Panc1 (cell line): Measurements from ENCODE around the gene PCBD1. TPM values are rescaled to one million over a fixed set of nuclear protein-coding genes. Genes with fewer than 3 reads are reported as not detected.

ENCODE experiments used
- ATAC-seq: fragments of 200-7000 bp; cut with Tn5 transposase; 2 replicates; pipeline ENCODE4 v1.9.1; 2020; ENCODE audit warnings: mild to moderate bottlenecking, moderate library complexity
- BruUV-seq: library from RNA; stranded (reverse); fragments of 400-500 nt; replicated peaks from 2 replicates; lab custom pipeline; 2021; lab: Mats Ljungman, UMichigan
- CTCF ChIA-PET: fragments of 300-600 bp; sonication (Branson Sonifier 250); formaldehyde crosslinking; loops from one replicate; lab custom pipeline; 2022; ENCODE audit warnings: antibody characterized with exemption; lab: Charles Lee
- POLR2A ChIA-PET: fragments of 300-600 bp; sonication (Branson Sonifier 250); formaldehyde crosslinking; loops from one replicate; lab custom pipeline; 2022; ENCODE audit warnings: antibody characterized with exemption; lab: Charles Lee
- DNase-seq: peaks from one replicate; pipeline ENCODE4 v3.0.0-alpha.2; 2010; ENCODE audit warnings: low read depth, low spot score
- H3K27ac ChIP-seq: 2 replicates; pipeline ENCODE4 v1.5.1; 2011; ENCODE audit warnings: mild to moderate bottlenecking, low read length, inconsistent platforms
- H3K27me3 ChIP-seq: fragments of 200-500 bp; sonication (Bioruptor generic); 2 replicates; pipeline ENCODE4 v1.6.0; 2014; ENCODE audit warnings: low read length, inconsistent platforms; ENCODE audit not compliant: control insufficient read depth, insufficient read depth
- H3K36me3 ChIP-seq: fragments of 200-500 bp; sonication (Bioruptor generic); 2 replicates; pipeline ENCODE4 v1.5.1; 2014; ENCODE audit warnings: inconsistent platforms, mild to moderate bottlenecking, low read length, moderate library complexity; ENCODE audit not compliant: control insufficient read depth, insufficient read depth
- H3K4me1 ChIP-seq: 2 replicates; pipeline ENCODE4 v1.5.1; 2011; ENCODE audit warnings: inconsistent platforms, mild to moderate bottlenecking, low read length, moderate library complexity; ENCODE audit not compliant: control insufficient read depth, insufficient read depth
- H3K4me3 ChIP-seq, 2 experiments: 2 replicates each; pipeline ENCODE4 v1.5.1; 2011 to 2012; ENCODE audit warnings: low read depth in 2 of 2, low read length in 2 of 2, mild to moderate bottlenecking in 2 of 2, inconsistent platforms in 1 of 2, moderate library complexity in 1 of 2
- H3K9me3 ChIP-seq: fragments of 200-500 bp; sonication (Bioruptor generic); 2 replicates; pipeline ENCODE4 v1.5.1; 2014; ENCODE audit warnings: low read depth, mild to moderate bottlenecking, inconsistent platforms, low read length, moderate library complexity; ENCODE audit not compliant: control insufficient read depth, insufficient read depth
- POLR2AphosphoS5 ChIP-seq: IDR thresholded peaks from 2 replicates; pipeline ENCODE4 v1.6.1; 2012; ENCODE audit warnings: mild to moderate bottlenecking, low read depth, low read length, moderate library complexity
- REST ChIP-seq, 2 experiments: IDR thresholded peaks; 2 replicates each; pipeline ENCODE4 v1.6.1; 2011 to 2012; ENCODE audit warnings: low read depth in 2 of 2, control low read depth in 1 of 2, low read length in 1 of 2, mild to moderate bottlenecking in 1 of 2, moderate library complexity in 1 of 2; ENCODE audit not compliant: insufficient read depth in 1 of 2
- SIN3A ChIP-seq: IDR thresholded peaks from 2 replicates; pipeline ENCODE4 v1.6.1; 2012; ENCODE audit warnings: low read depth, mild to moderate bottlenecking, low read length, moderate library complexity, borderline replicate concordance; ENCODE audit not compliant: insufficient read depth
- TCF7L2 ChIP-seq: IDR thresholded peaks from 2 replicates; pipeline ENCODE4 v1.6.1; 2011; ENCODE audit warnings: mild to moderate bottlenecking, low read depth, low read length, inconsistent platforms
- in situ Hi-C: cut with HindIII; loops from 2 replicates; pipeline ENCODE4 v1.10.0; 2016; ENCODE audit warnings: low sequenced_read_pairs, low pct_unique_long_range_greater_than_20kb
- intact Hi-C: fragments of 100-400 bp; cut with micrococcal nuclease; formaldehyde crosslinking; loops from one replicate; pipeline ENCODE4 v1.10.0; 2022; ENCODE audit not compliant: unreplicated experiment
- total RNA-seq: library from RNA; stranded (reverse); gene quantifications from one replicate; pipeline ENCODE4 v1.2.1, GENCODE V29; 2021; ENCODE audit not compliant: unreplicated experiment
- TF ChIP-seq, protein P1 (sequence below): fragments of 450-650 bp; IDR thresholded peaks from 2 replicates; pipeline ENCODE4 v1.5.1; 2017; ENCODE audit warnings: mild to moderate bottlenecking

Gene PCBD1
- total RNA-seq, 1 experiment from 2014 or later, result 122 TPM

DNA sequence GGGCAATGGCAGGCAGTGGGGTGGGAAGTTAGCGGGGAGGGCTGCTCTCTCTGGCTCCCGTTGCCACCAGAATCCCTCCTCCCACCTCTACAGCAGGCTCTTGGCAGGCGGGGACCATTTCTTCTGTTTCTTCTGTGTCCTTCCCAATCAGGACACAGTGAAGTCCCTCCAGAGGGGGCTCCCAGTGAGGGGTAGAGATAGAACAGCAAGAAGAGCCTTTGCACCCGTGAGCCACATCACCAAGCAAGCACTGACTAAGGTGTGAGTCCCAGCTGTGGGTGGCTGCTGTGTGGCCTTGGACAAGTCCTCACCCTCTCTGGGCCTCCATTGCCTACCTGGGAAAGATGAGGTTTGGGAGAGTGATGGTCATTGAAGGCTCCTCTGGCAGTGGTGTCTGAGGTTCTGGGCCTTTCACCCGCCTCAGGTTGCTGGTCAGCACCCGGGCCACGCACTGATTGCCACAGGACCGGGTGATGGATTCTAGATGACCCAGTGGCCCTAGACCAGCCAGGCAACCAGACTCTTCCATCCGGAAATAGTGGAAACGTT, 26.0 kb upstream of the PCBD1 start:
- H3K27ac ChIP-seq, result no peak overlapping the region
- no TSS peak for BruUV-seq
- intact Hi-C loops (no loop called here), in situ Hi-C loops (no loop called here)
- H3K27me3 ChIP-seq, result peaks cover 8% of the 10 kb centered on the region; the same call in 1 of the 2 replicates
- ATAC-seq (no peak), DNase-seq (no peak)
- no peaks in the 10 kb centered on the region for H3K4me1 ChIP-seq
- no peaks in the 10 kb centered on the region for H3K36me3 ChIP-seq
- ChIA-PET CTCF (no interaction called here), POLR2A (no interaction called here)
- no peaks in the 10 kb centered on the region for H3K9me3 ChIP-seq
- no peak overlapping the region for H3K4me3 ChIP-seq
- TF ChIP-seq, protein P1, sequence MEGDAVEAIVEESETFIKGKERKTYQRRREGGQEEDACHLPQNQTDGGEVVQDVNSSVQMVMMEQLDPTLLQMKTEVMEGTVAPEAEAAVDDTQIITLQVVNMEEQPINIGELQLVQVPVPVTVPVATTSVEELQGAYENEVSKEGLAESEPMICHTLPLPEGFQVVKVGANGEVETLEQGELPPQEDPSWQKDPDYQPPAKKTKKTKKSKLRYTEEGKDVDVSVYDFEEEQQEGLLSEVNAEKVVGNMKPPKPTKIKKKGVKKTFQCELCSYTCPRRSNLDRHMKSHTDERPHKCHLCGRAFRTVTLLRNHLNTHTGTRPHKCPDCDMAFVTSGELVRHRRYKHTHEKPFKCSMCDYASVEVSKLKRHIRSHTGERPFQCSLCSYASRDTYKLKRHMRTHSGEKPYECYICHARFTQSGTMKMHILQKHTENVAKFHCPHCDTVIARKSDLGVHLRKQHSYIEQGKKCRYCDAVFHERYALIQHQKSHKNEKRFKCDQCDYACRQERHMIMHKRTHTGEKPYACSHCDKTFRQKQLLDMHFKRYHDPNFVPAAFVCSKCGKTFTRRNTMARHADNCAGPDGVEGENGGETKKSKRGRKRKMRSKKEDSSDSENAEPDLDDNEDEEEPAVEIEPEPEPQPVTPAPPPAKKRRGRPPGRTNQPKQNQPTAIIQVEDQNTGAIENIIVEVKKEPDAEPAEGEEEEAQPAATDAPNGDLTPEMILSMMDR, result no peak
- no peak for TF ChIP-seq REST (IDR thresholded peaks at IDR 0.05; ENCODE audit: insufficient read depth in 1 of 2, low read depth in 2 of 2, low read length in 1 of 2)
- no peak for TF ChIP-seq POLR2AphosphoS5
- no peak for TF ChIP-seq TCF7L2
- no peak for TF ChIP-seq SIN3A

DNA sequence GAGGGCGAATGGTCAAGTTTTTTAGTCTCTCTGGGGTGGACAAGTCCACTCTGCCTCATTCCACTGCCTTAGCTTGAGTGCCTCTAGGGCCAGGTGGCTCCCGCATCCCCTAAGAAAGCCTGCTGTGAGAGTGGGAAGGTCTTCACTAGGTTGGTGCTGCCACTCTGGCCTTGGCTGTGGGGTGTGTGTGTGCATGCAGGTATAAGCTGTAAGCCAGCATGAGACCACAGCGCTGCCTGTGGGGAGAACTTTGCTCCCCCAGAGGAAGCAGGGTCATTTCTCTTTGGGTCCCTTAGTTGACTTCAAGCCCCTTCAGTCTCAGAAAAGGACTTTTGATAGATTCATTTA, 25.5 kb upstream of the PCBD1 start:
- peaks cover 8% of the 10 kb centered on the region; the same call in 1 of the 2 replicates for H3K27me3 ChIP-seq

More for the DNA sequence above, 25.5 kb upstream of the PCBD1 start:
- Histone ChIP-seq H3K36me3 (no peaks in the 10 kb centered on the region), H3K4me1 (no peaks in the 10 kb centered on the region), H3K9me3 (no peaks in the 10 kb centered on the region), H3K4me3 (no peak overlapping the region), H3K27ac (no peak overlapping the region)
- TF ChIP-seq SIN3A (no peak), REST (IDR thresholded peaks at IDR 0.05; ENCODE audit: insufficient read depth in 1 of 2, low read depth in 2 of 2, low read length in 1 of 2) (no peak), TCF7L2 (no peak), POLR2AphosphoS5 (no peak)
- TF ChIP-seq, protein P1, result no peak
- ATAC-seq (no peak), DNase-seq (no peak)
- no TSS peak for BruUV-seq
- in situ Hi-C loops (no loop called here), intact Hi-C loops (no loop called here)
- CTCF ChIA-PET, result no interaction called here
- POLR2A ChIA-PET, result no interaction called here
